ENCODE results near the gene ASMT. TPM values are rescaled to one million over a fixed set of nuclear protein-coding genes. Genes with fewer than 3 reads are reported as not detected.

ASMT gene
- total and polyA plus RNA-seq, 10 of the 15 experiments (the other 5 are each of a cell fraction or from before 2014, with no cell fraction given) = 0.18 to 0.29 TPM; not detected in 8

- no peak for DNase-seq (ENCODE audit: low read depth, low spot score)
- POLR2A ChIA-PET = no interaction called here
- no peak overlapping the region for H2AFZ ChIP-seq (ENCODE audit: control insufficient read depth, low read depth, low read length)
- SMC1A ChIA-PET (ENCODE audit: uncharacterized antibody, unreplicated experiment) = no interaction called here
- FAIRE-seq = no peak
- no peaks in the 10 kb centered on the region for H4K20me1 ChIP-seq (ENCODE audit: control insufficient read depth, insufficient read depth)
- intact Hi-C loops (cut with micrococcal nuclease; ENCODE audit: unreplicated experiment) = no loop called here
- CTCF ChIA-PET = no interaction called here
- no peaks in the 10 kb centered on the region for H3K9me3 ChIP-seq (replicated peaks; ENCODE audit: control insufficient read depth, insufficient read depth, low read length)
- no peaks in the 10 kb centered on the region for H3K36me3 ChIP-seq (ENCODE audit: control insufficient read depth in 2 of 2, insufficient read depth in 2 of 2, low read length in 1 of 2)
- RAD21 ChIA-PET (ENCODE audit: unreplicated experiment) = no interaction called here
- 54% methylated on average over 15 of the region's 15 CpGs for WGBS (ENCODE audit: insufficient coverage, insufficient replicate concordance, low lambda C conversion rate, missing lambda C conversion rate)
- TF ChIP-seq MEF2A (IDR thresholded peaks at IDR 0.05; ENCODE audit: insufficient read depth, low read depth, low read length) (no peak), NR2F1 (conservative IDR thresholded peaks at IDR 0.05) (peak; percentile 65), RCOR1 (conservative IDR thresholded peaks at IDR 0.05; ENCODE audit: low read depth, low read length) (no peak), ZNF687 (IDR thresholded peaks at IDR 0.05) (no peak), DPF2 (IDR thresholded peaks at IDR 0.05) (no peak), IKZF1 (conservative IDR thresholded peaks at IDR 0.05) (no peak), RUNX3 (IDR thresholded peaks at IDR 0.05; ENCODE audit: low read length) (peak; percentile 37; the same call in 1 of the 2 replicates), BHLHE40 (IDR thresholded peaks at IDR 0.05; ENCODE audit: borderline replicate concordance in 1 of 2, low read depth in 2 of 2, low read length in 1 of 2) (peak; percentile 49 to 56; a peak in 2 of 4 replicates), PAX5 (IDR thresholded peaks at IDR 0.05; ENCODE audit: borderline replicate concordance, low read depth, low read length) (0 out of 2 replicates have a peak, but pooled peaks have one; percentile 22)
- H3K27ac ChIP-seq (ENCODE audit: control insufficient read depth, insufficient read depth) = no peak overlapping the region
- no peak overlapping the region for H3K9ac ChIP-seq (ENCODE audit: control insufficient read depth, insufficient read depth, low read length)
- peak; percentile 69 for ATAC-seq
- no TSS peak for BruUV-seq (replicated peaks)
- in situ Hi-C loops (cut with MboI) = no loop called here
- H3K4me3 ChIP-seq = no peak overlapping the region
- no peaks in the 10 kb centered on the region; the same call in 1 of the 2 replicates for H3K4me1 ChIP-seq (ENCODE audit: control insufficient read depth, insufficient read depth, low read length)
- no peaks in the 10 kb centered on the region for H3K79me2 ChIP-seq (ENCODE audit: control insufficient read depth, insufficient read depth, low read length)
- no peaks in the 10 kb centered on the region; a peak in 1 of 4 replicates for H3K27me3 ChIP-seq (replicated peaks in 1 of 2; ENCODE audit: control insufficient read depth in 2 of 2, insufficient read depth in 2 of 2, low read length in 1 of 2)
- H3K4me2 ChIP-seq (ENCODE audit: control insufficient read depth, insufficient read depth) = no peak overlapping the region
Measured at GRCh38 chrX:1610166-1610565, 4.7 kb upstream of the ASMT start.
